Stimulated activated CD4-positive, alpha-beta T cell treated with anti-CD3 and anti-CD28 coated beads, Interleukin-4, amount 100 ng/mL, for 24 hours (primary cell): ENCODE results near the gene B3GLCT.

ENCODE experiments used
- DNase-seq: peaks from one replicate; pipeline ENCODE4 v3.0.0-alpha.2; 2020

The B3GLCT gene

GRCh38 chr13:31357581-31357980 lies 157.8 kb downstream of the B3GLCT start:
- DNase-seq: no peak

GRCh38 chr13:31361673-31362072 lies 161.9 kb downstream of the B3GLCT start:
- no peak for DNase-seq

- DNase-seq: no peak
These were observed 165.9 kb downstream of the B3GLCT start for GRCh38 chr13:31365630-31366029.

GRCh38 chr13:31367410-31367809 lies 167.6 kb downstream of the B3GLCT start:
- DNase-seq: no peak

GRCh38 chr13:31369213-31369612 lies 169.4 kb downstream of the B3GLCT start:
- no peak for DNase-seq

- DNase-seq: no peak
These were observed 172.7 kb downstream of the B3GLCT start for GRCh38 chr13:31372454-31372853.

- DNase-seq: no peak
These were observed 174.9 kb downstream of the B3GLCT start for GRCh38 chr13:31374682-31375081.

- DNase-seq: no peak
These were observed 178.2 kb downstream of the B3GLCT start for GRCh38 chr13:31377946-31378345.

GRCh38 chr13:31380715-31381114 lies 180.9 kb downstream of the B3GLCT start:
- no peak for DNase-seq
